Bronchial epithelial cell (primary cell): ENCODE data around the gene STAG1. TPM values are rescaled to one million over a fixed set of nuclear protein-coding genes. Genes with fewer than 3 reads are reported as not detected.
"Not testable (repeated sequence)": the region's sequence is repeated elsewhere in the genome, so short reads cannot be mapped to it uniquely, and the experiment has no call there.

Source experiments
- DNase-seq: peaks from one replicate; pipeline ENCODE4 v3.0.0-alpha.2; 2010; ENCODE audit warnings: low read depth
- FAIRE-seq: peaks from 2 replicates; lab custom pipeline; 2011; peaks lifted over from hg19 to GRCh38; lab: Jason Lieb, UNC
- H3K27me3 ChIP-seq: 2 replicates; pipeline ENCODE4 v1.5.1; 2011; ENCODE audit warnings: low read length; ENCODE audit not compliant: control insufficient read depth, insufficient read depth
- H3K36me3 ChIP-seq: 2 replicates; pipeline ENCODE4 v1.5.1; 2011; ENCODE audit warnings: low read length; ENCODE audit not compliant: control insufficient read depth, insufficient read depth
- H3K4me3 ChIP-seq: 2 replicates; pipeline ENCODE4 v1.5.1; 2011; ENCODE audit warnings: mild to moderate bottlenecking, low read depth, low read length, control low read depth
- total RNA-seq: library from RNA; depleted of rRNA; stranded (reverse); fragments of >200 nt; gene quantifications from 2 replicates; pipeline ENCODE4 v1.2.1, GENCODE V29; 2014
- TF ChIP-seq, protein P1 (sequence below): IDR thresholded peaks from 2 replicates; pipeline ENCODE4 v1.5.1; 2011; ENCODE audit warnings: mild to moderate bottlenecking, moderate library complexity, low read length, control low read depth, inconsistent platforms; ENCODE audit not compliant: insufficient read depth, severe bottlenecking

STAG1 gene
- total RNA-seq, 1 donor from 2014 or later: 26.3 TPM

DNA sequence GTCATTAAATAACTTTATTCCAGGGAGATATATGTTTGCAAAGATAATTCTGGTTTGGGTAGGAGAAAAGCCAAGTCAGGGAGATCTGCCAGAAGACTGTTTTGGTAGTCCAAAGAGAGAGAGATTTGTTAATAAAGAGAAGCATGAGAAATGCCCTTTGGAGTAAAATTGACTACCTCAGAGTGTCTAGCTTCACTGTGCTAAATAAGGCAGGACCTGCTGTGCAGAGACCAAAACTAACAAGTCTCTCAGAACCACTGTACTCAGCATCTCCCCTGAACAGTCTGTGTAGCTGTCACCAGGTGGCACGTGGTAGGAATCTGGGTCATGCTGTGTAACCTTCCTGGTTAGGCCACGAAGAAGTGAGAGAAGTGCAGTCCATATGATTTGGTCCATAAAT is 35.2 kb upstream of the STAG1 start:
- Histone ChIP-seq H3K27me3 (no peaks in the 10 kb centered on the region), H3K36me3 (no peaks in the 10 kb centered on the region), H3K4me3 (no peak overlapping the region)
- FAIRE-seq (no peak), DNase-seq (no peak)
- TF ChIP-seq, protein P1, sequence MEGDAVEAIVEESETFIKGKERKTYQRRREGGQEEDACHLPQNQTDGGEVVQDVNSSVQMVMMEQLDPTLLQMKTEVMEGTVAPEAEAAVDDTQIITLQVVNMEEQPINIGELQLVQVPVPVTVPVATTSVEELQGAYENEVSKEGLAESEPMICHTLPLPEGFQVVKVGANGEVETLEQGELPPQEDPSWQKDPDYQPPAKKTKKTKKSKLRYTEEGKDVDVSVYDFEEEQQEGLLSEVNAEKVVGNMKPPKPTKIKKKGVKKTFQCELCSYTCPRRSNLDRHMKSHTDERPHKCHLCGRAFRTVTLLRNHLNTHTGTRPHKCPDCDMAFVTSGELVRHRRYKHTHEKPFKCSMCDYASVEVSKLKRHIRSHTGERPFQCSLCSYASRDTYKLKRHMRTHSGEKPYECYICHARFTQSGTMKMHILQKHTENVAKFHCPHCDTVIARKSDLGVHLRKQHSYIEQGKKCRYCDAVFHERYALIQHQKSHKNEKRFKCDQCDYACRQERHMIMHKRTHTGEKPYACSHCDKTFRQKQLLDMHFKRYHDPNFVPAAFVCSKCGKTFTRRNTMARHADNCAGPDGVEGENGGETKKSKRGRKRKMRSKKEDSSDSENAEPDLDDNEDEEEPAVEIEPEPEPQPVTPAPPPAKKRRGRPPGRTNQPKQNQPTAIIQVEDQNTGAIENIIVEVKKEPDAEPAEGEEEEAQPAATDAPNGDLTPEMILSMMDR: no peak

DNA sequence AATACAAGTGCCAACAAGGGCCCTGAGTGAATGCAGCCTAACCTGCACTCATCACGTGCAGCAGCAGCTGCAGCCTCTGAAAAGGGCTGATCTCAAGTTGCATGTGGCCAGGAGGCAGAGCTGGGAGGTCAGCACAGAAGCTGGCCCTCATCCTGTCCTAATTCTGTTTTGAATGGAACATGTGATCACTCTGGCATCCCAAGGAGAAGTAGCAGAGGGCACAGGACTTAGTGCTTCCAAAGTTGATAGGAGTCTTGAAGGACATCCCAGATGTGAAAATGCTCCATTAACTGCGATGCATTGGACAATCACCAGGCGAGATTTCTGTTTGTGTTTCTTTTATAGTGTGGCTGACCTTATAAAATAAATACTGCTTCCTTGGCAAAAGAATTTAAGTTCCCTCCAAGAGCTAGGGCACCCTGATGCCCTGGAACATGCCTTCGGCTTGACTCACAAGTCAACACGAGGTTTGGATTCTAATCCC is 31.6 kb upstream of the STAG1 start:
- DNase-seq (no peak), FAIRE-seq (no peak)
- TF ChIP-seq, protein P1: no peak
- Histone ChIP-seq H3K27me3 (no peaks in the 10 kb centered on the region), H3K36me3 (no peaks in the 10 kb centered on the region), H3K4me3 (no peak overlapping the region)

DNA sequence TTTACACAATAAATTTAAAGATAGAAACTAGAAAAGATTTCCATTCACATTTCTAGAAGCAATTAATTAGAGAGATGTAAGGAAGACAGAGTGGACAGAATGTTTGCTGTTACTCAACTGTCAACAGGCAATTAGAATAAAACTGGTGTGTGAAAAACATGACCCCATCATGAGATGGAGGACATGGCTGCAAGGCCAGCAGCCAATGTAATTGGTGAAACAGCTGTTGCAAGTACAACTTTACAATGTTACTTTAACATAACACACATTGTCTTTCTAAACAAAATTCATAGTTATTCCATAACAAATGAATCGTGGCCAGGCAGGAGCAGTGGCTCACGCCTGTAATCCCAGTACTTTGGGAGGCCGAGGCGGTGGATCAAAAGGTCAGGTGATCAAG is 28.6 kb upstream of the STAG1 start:
- DNase-seq: no peak
- Histone ChIP-seq H3K27me3 (no peaks in the 10 kb centered on the region), H3K36me3 (no peaks in the 10 kb centered on the region), H3K4me3 (no peak overlapping the region)
- FAIRE-seq: no peak
- TF ChIP-seq, protein P1: no peak

DNA sequence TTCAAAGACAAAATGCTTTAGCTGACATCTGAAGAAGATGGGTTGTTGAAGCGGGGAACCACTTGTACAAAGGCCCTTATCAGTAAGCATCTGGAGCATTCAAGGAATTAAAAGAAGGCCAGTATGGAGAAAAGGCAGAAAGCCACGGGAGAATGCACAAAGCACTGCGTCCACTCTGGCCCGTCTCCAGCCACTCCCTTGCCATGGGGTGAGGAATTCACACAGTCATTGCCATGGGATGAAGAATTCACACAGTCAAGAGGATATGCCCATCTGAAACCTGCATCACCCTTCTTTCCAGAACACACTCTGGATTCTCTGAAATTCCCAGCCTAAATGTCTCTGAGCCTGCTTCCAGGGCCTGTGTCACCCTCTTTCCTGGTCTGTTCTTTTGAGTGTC is 26.7 kb upstream of the STAG1 start:
- DNase-seq: no peak
- no peak overlapping the region for H3K4me3 ChIP-seq
- no peak for FAIRE-seq
- TF ChIP-seq, protein P1: no peak
- no peaks in the 10 kb centered on the region for H3K36me3 ChIP-seq
- H3K27me3 ChIP-seq: no peaks in the 10 kb centered on the region

DNA sequence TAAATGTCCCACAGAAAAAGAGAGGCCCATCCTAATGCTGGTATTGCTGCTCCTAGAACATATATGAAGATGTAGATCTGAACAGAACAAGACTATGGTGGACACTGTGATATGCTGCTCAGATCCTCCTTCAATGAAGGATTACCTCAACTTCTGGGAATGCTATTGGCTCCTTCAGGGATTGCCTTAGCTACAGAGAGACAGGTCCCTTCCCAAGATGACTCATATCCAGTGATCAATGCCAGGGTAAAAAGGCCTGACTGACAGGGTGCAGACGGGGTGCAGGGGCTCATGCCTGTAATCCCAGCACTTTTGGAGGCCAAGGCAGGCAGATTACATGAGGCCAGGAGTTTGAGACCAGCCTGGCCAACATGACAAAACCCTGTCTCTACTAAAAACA is 20.5 kb upstream of the STAG1 start:
- FAIRE-seq (no peak), DNase-seq (peak; percentile 68)
- TF ChIP-seq, protein P1: no peak
- Histone ChIP-seq H3K27me3 (no peaks in the 10 kb centered on the region), H3K36me3 (no peaks in the 10 kb centered on the region), H3K4me3 (no peak overlapping the region)

DNA sequence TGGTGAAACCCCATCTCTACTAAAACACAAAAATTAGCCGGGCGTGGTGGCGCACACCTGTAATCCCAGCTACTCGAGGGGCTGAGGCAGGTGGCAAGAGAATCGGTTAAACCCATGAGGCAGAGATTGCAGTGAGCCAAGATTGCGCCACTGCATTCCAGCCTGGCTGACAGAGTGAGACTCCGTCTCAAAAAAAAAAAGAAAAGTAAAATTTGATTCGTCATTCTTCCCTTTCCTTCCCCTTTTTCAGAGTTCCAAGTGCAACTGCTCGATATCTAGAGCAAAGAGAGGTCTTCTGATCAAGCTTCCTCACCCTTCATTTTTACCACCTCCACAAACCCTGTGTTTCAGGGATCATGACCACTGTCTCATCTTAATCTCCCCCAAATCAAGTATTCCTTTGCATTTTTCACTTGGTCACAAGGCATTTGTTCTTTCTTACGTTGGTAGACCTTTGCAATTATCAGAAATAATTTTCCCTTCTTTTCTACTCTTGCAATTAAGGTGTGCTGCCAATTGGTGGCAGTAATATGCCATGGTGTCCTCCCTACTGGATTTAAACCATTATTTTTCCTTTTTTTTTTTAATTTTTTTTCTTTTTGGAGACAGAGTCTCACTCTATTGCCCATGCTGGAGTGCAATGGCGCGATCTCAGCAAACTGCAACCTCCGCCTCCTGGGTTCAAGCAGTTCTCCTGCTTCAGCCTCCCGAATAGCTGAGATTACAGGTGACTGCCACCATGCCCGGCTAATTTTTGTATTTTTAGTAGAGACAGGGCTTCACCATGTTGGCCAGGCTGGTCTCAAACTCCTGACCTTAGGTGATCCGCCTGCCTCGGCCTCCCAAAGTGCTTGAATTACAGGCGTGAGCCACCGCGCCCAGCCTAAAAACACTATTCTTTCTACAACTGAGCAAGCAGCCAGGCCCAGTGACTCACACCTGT is 6.3 kb upstream of the STAG1 start:
- FAIRE-seq, DNase-seq, H3K27me3 ChIP-seq, H3K36me3 ChIP-seq, H3K4me3 ChIP-seq: not testable (repeated sequence)
- TF ChIP-seq, protein P1: peak; percentile 20
